Fibroblast of peridontal ligament (primary cell): Measurements from ENCODE around the gene GRIK2.

Experiments
- DNase-seq: peaks from one replicate; pipeline ENCODE4 v3.0.0-alpha.2; 2010; ENCODE audit errors: extremely low read depth

The GRIK2 gene

GRCh38 chr6:101400326-101401135 is 7.0 kb downstream of the GRIK2 start:
- DNase-seq: no peak

DNA sequence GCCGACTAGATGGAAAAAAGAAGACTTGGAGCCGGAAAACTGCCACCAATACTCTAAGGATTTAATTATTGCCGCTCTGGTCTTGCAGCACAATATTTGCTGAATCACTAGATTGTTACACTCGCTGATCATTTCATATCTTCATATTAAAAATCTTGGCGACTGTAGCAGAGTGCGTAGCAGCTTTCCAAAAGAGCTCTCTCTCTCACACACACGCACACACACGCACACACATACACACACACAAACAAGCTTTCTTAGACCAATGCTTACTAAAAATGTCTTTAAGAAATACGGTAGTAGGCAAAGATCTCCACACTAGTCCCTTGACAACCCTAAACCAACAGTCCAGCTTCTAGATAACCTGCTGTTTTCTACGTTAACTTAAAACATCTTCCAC is 7.7 kb downstream of the GRIK2 start:
- DNase-seq: no peak

GRCh38 chr6:101401792-101402621 is 8.5 kb downstream of the GRIK2 start:
- DNase-seq: no peak

DNA sequence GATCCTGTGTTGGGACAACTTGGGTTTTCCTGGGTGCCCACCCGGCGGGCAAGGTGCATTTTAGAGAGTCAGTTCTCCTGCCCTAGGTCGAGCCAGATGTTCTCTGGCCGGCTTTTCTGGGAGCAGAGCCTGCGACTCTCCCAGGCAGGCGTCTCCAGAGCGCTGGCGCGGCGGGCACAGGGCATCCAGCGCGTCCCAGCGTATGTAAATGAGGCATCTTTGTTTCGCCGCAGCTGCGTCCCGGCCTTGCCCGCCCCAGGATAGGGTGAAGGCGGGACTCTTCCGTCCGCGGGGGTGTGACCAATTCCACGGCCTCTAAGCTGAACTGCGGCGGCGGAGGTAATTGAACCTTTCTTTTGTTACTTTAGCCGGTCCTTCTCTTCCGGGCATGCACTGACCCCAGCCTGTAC is 9.1 kb downstream of the GRIK2 start:
- no peak for DNase-seq

DNA sequence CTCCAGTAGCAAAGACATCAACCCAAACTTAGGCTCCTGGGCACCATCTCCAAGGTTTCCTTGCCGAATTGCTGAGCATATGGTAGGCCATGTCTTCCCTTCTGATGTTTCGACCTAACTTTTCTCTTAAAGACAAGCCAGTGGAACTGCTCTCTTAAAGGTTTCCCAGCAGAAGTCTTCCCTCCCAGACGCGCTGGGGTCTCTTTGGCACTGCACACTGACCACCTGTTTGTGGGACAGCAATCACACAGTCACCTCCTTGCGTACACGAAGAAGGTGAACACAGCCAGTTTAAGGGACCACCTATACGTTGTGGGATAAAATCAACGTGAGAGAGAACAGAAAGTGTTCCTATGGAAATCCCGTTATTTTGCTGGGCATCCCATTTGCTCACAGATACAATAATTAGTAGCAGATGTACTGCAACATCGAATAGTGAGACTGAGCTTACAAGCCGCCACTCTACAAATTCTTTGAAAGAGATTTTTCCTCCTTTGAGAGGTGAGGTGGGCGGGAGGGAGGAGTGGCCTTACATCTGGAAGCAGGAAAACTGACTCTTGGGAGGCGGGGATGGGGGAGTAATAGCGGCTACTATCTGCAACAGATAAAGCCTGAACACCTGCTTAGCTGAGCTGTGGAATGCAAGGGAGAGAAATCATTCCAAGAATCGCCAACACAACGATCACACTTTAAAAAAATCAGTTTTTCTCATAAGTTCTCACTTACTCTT is 9.9 kb downstream of the GRIK2 start:
- no peak for DNase-seq

- no peak for DNase-seq
These were observed 11.3 kb downstream of the GRIK2 start for GRCh38 chr6:101404775-101405174.

DNA sequence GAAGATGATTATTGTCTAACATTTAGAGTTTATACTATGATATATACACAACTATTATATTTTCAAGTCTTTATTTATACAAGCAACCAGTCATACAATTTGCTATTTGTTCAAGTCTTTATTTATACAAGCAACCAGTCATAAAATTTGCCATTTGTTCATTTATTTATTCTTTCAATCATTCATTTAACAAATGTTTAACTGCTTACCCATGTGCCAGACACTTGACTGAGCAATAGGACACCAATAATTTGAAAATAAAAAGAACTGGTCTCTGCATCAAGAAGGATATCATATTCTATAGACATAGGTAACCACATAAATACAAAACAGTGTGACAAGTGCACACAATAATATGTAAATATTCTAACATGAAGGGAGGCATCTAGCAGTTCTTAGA is 20.3 kb downstream of the GRIK2 start:
- no peak for DNase-seq

GRCh38 chr6:101417900-101418299 is 24.4 kb downstream of the GRIK2 start:
- no peak for DNase-seq

- no peak for DNase-seq
These were observed 28.7 kb downstream of the GRIK2 start for GRCh38 chr6:101422251-101422650.

DNA sequence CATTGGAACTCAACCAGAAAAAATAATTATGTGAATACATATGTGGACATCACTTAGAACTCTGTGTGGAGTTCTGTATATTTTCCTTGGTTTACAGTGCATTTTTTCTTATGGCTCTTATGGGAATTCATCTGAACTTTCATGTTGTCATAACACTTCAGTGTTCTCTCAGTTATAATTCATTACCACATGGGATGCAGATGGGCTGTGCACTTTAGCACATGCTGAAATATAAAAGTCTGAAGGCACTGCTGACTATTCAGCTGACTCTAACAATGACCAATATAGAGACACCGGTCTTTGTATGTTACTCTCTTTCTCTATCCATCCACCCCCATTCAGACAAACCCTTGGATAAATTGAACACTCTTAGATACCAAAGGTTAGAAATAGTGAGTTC is 29.3 kb downstream of the GRIK2 start:
- DNase-seq: no peak

DNA sequence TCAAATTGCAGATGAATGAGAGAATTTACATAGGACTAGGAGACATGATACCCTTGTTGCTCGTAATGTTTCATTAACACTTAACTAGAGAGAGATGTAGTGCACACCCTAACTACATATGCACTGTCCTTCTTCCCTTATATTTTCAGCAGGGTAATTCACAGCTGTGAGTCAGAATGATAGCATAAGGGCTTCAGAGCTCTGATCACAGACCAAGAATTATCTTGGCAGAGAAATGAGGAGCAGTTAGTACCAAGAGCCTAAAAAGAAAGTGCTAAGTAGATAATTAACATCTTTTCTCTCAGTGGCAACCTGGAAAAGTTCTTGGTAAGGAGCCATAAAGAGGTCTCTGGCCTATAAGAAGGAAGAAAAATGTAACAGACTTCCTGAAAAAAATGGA is 35.8 kb downstream of the GRIK2 start:
- DNase-seq: peak; percentile 1

DNA sequence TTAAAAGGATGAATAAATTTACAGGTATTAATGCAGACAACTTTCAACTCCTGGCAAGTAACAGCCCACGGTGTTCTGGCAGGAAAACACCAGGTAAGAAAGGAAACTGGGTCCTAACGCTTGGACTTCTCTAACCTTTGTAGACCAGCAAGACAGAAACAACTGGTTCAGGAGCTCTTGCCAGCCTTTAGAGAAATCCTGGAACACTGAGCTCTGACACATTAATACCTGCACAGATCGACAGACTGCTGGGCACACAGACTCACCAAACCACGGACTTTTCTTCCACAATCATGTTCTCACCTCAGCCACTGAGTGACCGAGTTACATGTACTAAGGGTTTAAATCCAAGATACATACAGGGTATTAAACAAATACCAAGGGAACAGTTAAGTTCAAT is 36.3 kb downstream of the GRIK2 start:
- no peak for DNase-seq

DNA sequence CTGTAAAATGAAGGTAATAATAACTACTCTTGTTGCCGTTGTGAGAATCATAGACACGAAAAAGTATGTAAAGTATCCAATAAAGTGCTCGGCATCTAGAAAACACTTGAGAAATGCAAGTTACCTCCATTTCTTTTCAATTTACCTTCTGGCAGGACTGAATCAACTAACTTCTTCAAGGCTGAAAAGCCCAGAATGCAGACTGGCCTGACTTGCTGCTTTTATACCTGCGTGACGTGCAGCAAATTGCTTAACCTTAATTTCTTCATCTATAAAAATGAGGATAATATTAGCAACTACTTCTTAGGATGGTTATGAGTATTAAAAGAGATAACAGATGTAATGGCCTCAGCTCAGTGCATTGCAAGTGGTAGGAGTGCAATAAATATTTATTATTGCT is 39.6 kb downstream of the GRIK2 start:
- no peak for DNase-seq

GRCh38 chr6:101434601-101435000 is 41.1 kb downstream of the GRIK2 start:
- DNase-seq: no peak

GRCh38 chr6:101435038-101435437 is 41.5 kb downstream of the GRIK2 start:
- DNase-seq: no peak

DNA sequence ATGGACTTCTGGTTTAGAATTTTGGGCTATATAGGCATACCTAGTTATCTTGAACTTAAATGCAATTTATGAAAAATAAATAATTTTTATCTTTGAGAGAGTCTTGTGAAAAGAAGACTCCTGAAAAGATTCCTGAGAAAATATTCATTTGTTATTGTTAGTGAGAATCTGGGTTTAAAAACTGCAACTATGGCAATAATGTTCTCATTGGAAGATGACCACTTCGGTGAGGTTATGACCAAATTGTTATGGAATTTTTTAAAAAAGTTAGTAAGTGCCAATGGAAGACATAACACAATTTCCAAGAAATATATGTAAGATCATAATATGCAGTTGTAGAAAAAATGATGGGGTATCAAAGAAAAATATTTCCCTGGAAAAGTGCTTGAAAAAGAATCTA is 46.3 kb downstream of the GRIK2 start:
- no peak for DNase-seq

- DNase-seq: no peak
These were observed 49.8 kb downstream of the GRIK2 start for GRCh38 chr6:101443315-101443714.

DNA sequence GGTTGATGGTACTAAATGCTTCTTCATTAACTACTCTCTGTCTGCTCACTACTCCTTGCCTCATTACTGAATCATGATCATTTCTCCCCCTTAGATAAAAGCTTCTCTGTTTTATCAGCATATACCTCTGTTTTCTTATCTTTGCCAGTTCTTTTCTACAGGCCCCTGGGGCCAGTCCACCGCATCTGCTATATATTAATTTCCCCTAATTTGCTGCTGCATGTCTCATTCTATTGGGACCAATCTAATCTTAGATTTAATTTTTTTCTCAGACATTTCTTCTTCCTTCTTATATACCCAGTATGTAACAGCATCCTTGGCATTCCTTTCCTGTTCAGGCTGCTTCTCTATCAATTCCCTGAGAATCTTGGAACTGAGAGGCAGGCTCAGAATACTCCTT is 51.2 kb downstream of the GRIK2 start:
- no peak for DNase-seq

GRCh38 chr6:101445527-101445926 is 52.0 kb downstream of the GRIK2 start:
- peak; percentile 43 for DNase-seq

- no peak for DNase-seq
These were observed 57.4 kb downstream of the GRIK2 start for GRCh38 chr6:101450901-101451300.

DNA sequence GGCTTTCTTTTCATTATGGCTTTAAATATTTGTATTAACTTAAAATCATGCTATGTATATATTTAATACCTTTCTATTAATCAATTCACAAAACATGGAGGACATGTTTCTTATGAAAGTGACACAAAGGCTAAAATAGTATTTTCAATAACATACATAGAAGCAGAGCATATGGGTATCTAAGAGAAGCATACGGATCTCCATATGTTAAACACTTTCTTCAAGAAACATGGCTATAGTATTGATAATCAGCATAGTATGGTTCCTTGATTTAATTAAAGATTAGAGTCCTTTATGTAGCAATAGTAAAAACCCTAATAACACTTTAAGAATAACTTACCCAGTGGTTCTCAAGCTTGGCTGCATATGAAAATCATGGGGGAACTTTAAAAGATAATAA is 58.5 kb downstream of the GRIK2 start:
- DNase-seq: no peak

DNA sequence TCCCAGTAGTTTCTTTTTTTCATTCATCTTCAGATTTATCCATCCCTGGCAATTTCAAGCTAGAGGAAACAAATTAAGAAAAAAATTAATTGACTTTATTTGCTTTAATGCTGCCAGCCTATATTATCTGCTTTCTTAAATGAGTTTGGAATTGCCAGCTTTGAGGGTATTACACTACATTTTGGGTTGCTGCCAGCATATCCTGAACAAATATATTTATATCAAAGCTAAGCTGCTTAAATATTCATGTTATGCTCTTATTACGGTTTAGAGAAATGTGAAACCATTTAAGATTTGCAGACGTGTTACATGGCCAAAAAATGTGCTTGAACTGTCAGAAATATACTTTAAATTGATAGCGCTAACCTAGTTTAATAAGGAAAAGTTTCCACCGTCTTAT is 59.7 kb downstream of the GRIK2 start:
- DNase-seq: no peak
